ENCODE measurements around the gene CEP120.

GRCh38 chr5:123444016-123444415 lies 20.8 kb upstream of the CEP120 start:
- TF ChIP-seq EZH2 (IDR thresholded peaks at IDR 0.05; ENCODE audit: insufficient read depth, poor library complexity, severe bottlenecking) (no peak), EZH2phosphoT487 (IDR thresholded peaks at IDR 0.05; ENCODE audit: insufficient read depth, low read depth) (no peak)
